HepG2 (cell line): ENCODE results near the gene FAM83G. TPM values are rescaled to one million over a fixed set of nuclear protein-coding genes. Genes with fewer than 3 reads are reported as not detected.
A peak's percentile ranks its signal among the peaks of the same experiment; 100 is the strongest.

Experiments used
- ASH2L ChIP-seq: fragments of 300-600, 200-600 bp; sonication (generic); IDR thresholded peaks from 2 replicates; pipeline ENCODE4 v1.7.0; 2017; ENCODE audit warnings: low read depth, mild to moderate bottlenecking, moderate library complexity, mixed read lengths, low read length; ENCODE audit not compliant: insufficient read length
- CHCHD3 ChIP-seq: sonication (generic); formaldehyde crosslinking; IDR thresholded peaks from 2 replicates; pipeline ENCODE4 v1.8.0; 2022; ENCODE audit warnings: mild to moderate bottlenecking, missing genetic modification reagents, moderate library complexity
- E2F1 ChIP-seq: sonication (generic); formaldehyde crosslinking; IDR thresholded peaks from 2 replicates; pipeline ENCODE4 v1.5.0; 2020; ENCODE audit warnings: missing genetic modification reagents
- ETV6 ChIP-seq: sonication (generic); formaldehyde crosslinking; conservative IDR thresholded peaks from 2 replicates; pipeline ENCODE4 v1.4.0; 2020; ENCODE audit warnings: missing genetic modification reagents
- FOXP1 ChIP-seq, 2 experiments: fragments of 450-650 bp in 1 of 2; IDR thresholded peaks; 2 replicates each; pipeline ENCODE4 v1.6.1; 2017 to 2018; ENCODE audit warnings: antibody characterized with exemption in 1 of 2
- GATAD2A ChIP-seq: IDR thresholded peaks from 2 replicates; pipeline ENCODE4 v1.6.1; 2016
- HIC2 ChIP-seq: sonication (generic); formaldehyde crosslinking; IDR thresholded peaks from 2 replicates; pipeline ENCODE4 v1.9.0; 2022; ENCODE audit warnings: low read depth, missing genetic modification reagents
- HNRNPLL ChIP-seq: fragments of 200-400 bp; formaldehyde crosslinking; IDR thresholded peaks from 2 replicates; pipeline ENCODE4 v1.6.1; 2017; ENCODE audit warnings: mild to moderate bottlenecking, low read depth, low read length; ENCODE audit not compliant: poor library complexity, severe bottlenecking
- PHF5A ChIP-seq: IDR thresholded peaks from one replicate; pipeline ENCODE4 v1.6.1; 2018; ENCODE audit warnings: low read depth, missing genetic modification reagents; ENCODE audit not compliant: unreplicated experiment
- PPARG ChIP-seq: conservative IDR thresholded peaks from 2 replicates; pipeline ENCODE4 v1.6.1; 2016; ENCODE audit warnings: missing biosample characterization, missing genetic modification reagents
- SRF ChIP-seq: IDR thresholded peaks from 2 replicates; pipeline ENCODE4 v1.6.1; 2011; ENCODE audit warnings: mild to moderate bottlenecking, low read depth, low read length, moderate library complexity
- TGIF2 ChIP-seq: IDR thresholded peaks from 2 replicates; pipeline ENCODE4 v1.6.1; 2016; ENCODE audit warnings: control low read depth, missing compliant biosample characterization
- THYN1 ChIP-seq: sonication (generic); formaldehyde crosslinking; IDR thresholded peaks from 2 replicates; pipeline ENCODE4 v1.8.1; 2023; ENCODE audit warnings: low read depth, mild to moderate bottlenecking, moderate library complexity, missing genetic modification reagents, borderline replicate concordance
- ZBTB25 ChIP-seq: IDR thresholded peaks from 2 replicates; pipeline ENCODE4 v1.6.1; 2018; ENCODE audit warnings: missing genetic modification reagents
- ZNF234 ChIP-seq: sonication (generic); formaldehyde crosslinking; conservative IDR thresholded peaks from 2 replicates; pipeline ENCODE4 v1.5.1; 2020; ENCODE audit warnings: mild to moderate bottlenecking, missing genetic modification reagents
- ZNF329 ChIP-seq: sonication (generic); formaldehyde crosslinking; IDR thresholded peaks from 2 replicates; pipeline ENCODE4 v1.9.0; 2021; ENCODE audit warnings: low read depth, mild to moderate bottlenecking, missing genetic modification reagents
- ZNF614 ChIP-seq: IDR thresholded peaks from 2 replicates; pipeline ENCODE4 v1.6.1; 2018; ENCODE audit warnings: missing biosample characterization, missing genetic modification reagents, inconsistent platforms, borderline replicate concordance
- ZNF777 ChIP-seq: sonication (generic); formaldehyde crosslinking; IDR thresholded peaks from 2 replicates; pipeline ENCODE4 v1.4.0; 2020; ENCODE audit warnings: missing genetic modification reagents
- ZNF816 ChIP-seq: sonication (generic); formaldehyde crosslinking; IDR thresholded peaks from 2 replicates; pipeline ENCODE4 v1.8.0; 2022; ENCODE audit warnings: missing genetic modification reagents, mild to moderate bottlenecking, borderline replicate concordance
- ZNF879 ChIP-seq: sonication (generic); formaldehyde crosslinking; IDR thresholded peaks from 2 replicates; pipeline ENCODE4 v1.8.1; 2023; ENCODE audit warnings: missing genetic modification reagents
- ZSCAN29 ChIP-seq: sonication (generic); formaldehyde crosslinking; conservative IDR thresholded peaks from 2 replicates; pipeline ENCODE4 v1.4.0; 2020; ENCODE audit warnings: mild to moderate bottlenecking, missing genetic modification reagents
- polyA plus RNA-seq, 8 experiments: library from polyadenylated mRNA; depleted of rRNA in 3 of 8; stranded (reverse) in 7 of 8; unstranded in 1 of 8; fragments of >200 nt; fragmentation: Illumina TruSeq in 4 of 8; extraction: Trizol in 4 of 8; gene quantifications; 2 replicates each; pipeline versions ENCODE4 v1.2.1 to v1.2.3, GENCODE V29; 2011 to 2016; ENCODE audit warnings: low read depth in 4 of 8, missing spikeins in 1 of 8, mixed read lengths in 1 of 8; ENCODE audit not compliant: insufficient read depth in 1 of 8
- total RNA-seq, 5 experiments: library from RNA; depleted of rRNA; stranded (reverse); fragments of >200 nt; fragmentation: Illumina TruSeq; extraction: Trizol; gene quantifications; 2 replicates each; pipeline ENCODE4 v1.2.3, GENCODE V29; 2016; ENCODE audit warnings: low read depth in 1 of 5
- TF ChIP-seq, protein P1 (sequence below): conservative IDR thresholded peaks from 2 replicates; pipeline ENCODE4 v1.6.1; 2018; ENCODE audit warnings: missing genetic modification reagents
- TF ChIP-seq, protein P2 (sequence below): sonication (generic); formaldehyde crosslinking; IDR thresholded peaks from 2 replicates; pipeline ENCODE4 v1.4.0; 2020; ENCODE audit warnings: missing genetic modification reagents, borderline replicate concordance

The FAM83G gene
- total and polyA plus RNA-seq, 2 of the 13 experiments (the other 11 are each of a cell fraction or from before 2014, with no cell fraction given) = 13.7 to 18.6 TPM

DNA sequence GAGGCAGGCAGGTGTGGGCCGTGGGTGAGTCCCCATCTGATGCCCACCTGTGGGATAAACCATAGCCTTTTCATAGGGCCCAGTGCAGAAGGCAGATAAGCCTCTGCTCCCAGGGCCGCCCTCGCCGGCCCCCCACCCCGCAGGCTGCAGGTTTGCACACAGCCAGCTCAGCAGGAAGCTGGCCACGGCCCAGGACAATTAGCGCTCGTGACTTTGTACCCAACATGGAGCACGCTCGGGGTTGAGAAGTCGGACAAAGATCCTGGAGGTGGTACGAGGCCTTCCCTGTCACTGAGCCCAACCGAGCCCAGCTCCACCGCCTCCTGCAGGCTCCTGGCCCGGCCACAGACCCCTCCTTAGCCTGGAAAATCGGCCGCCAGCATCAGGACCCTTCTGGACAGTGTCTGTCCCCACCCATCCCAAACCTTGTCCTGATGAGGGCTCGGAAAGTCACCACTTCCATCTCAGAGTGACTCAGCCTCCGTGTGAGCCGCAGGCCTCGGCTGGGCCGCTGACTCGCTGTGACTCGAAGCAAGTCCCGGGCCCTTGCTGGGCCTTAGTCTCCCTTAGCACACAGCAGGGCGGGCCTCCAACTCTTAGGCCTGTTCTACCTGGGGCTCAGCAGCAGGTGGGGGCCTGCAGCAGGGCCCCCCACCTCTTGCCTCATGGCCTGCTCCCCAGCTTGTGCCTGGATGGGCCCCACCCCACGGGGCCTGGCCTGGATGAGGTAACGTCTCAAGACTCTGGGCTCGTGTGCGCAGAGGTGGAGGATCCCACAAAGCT lies 22.7 kb downstream of the FAM83G start (continued):
- no peak; the same call in 1 of the 2 replicates for TF ChIP-seq HIC2 (CRISPR knock-in tag)
- TF ChIP-seq PPARG (CRISPR knock-in tag) = peak; percentile 74; the same call in 1 of the 2 replicates
- TF ChIP-seq ZNF879 (CRISPR knock-in tag) = no peak
- no peak for TF ChIP-seq THYN1 (CRISPR knock-in tag)
- no peak for TF ChIP-seq FOXP1 (IDR thresholded peaks at IDR 0.05)
- TF ChIP-seq FOXP1 (CRISPR knock-in tag; IDR thresholded peaks at IDR 0.05) = no peak
- no peak for TF ChIP-seq CHCHD3
- TF ChIP-seq E2F1 (CRISPR knock-in tag) = no peak
- no peak for TF ChIP-seq ZNF816 (CRISPR knock-in tag)
- peak; percentile 62 for TF ChIP-seq PHF5A (CRISPR knock-in tag)
- TF ChIP-seq ZNF329 (CRISPR knock-in tag) = 0 out of 2 replicates have a peak, but pooled peaks have one; percentile 33
- no peak for TF ChIP-seq ETV6 (CRISPR knock-in tag)
- TF ChIP-seq ZSCAN29 (CRISPR knock-in tag) = peak; percentile 47; the same call in 1 of the 2 replicates
- no peak for TF ChIP-seq ZNF777 (CRISPR knock-in tag)
- TF ChIP-seq SRF = no peak
- TF ChIP-seq ZNF614 (CRISPR knock-in tag) = peak; percentile 75; the same call in 1 of the 2 replicates
- TF ChIP-seq, protein P1, sequence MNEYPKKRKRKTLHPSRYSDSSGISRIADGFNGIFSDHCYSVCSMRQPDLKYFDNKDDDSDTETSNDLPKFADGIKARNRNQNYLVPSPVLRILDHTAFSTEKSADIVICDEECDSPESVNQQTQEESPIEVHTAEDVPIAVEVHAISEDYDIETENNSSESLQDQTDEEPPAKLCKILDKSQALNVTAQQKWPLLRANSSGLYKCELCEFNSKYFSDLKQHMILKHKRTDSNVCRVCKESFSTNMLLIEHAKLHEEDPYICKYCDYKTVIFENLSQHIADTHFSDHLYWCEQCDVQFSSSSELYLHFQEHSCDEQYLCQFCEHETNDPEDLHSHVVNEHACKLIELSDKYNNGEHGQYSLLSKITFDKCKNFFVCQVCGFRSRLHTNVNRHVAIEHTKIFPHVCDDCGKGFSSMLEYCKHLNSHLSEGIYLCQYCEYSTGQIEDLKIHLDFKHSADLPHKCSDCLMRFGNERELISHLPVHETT = no peak
- TF ChIP-seq GATAD2A (CRISPR knock-in tag) = peak; percentile 70
- TF ChIP-seq HNRNPLL = peak; percentile 21
- TF ChIP-seq, protein P2, sequence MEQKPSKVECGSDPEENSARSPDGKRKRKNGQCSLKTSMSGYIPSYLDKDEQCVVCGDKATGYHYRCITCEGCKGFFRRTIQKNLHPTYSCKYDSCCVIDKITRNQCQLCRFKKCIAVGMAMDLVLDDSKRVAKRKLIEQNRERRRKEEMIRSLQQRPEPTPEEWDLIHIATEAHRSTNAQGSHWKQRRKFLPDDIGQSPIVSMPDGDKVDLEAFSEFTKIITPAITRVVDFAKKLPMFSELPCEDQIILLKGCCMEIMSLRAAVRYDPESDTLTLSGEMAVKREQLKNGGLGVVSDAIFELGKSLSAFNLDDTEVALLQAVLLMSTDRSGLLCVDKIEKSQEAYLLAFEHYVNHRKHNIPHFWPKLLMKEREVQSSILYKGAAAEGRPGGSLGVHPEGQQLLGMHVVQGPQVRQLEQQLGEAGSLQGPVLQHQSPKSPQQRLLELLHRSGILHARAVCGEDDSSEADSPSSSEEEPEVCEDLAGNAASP (CRISPR knock-in tag) = no peak; the same call in 1 of the 2 replicates
- peak; percentile 55; the same call in 1 of the 2 replicates for TF ChIP-seq ZBTB25 (CRISPR knock-in tag)
- TF ChIP-seq TGIF2 (CRISPR knock-in tag) = no peak
- peak; percentile 50 for TF ChIP-seq ASH2L
- TF ChIP-seq ZNF234 (CRISPR knock-in tag) = no peak
